ENCODE data around the gene TRIM17. TPM values are rescaled to one million over a fixed set of nuclear protein-coding genes. Genes with fewer than 3 reads are reported as not detected.

Gene TRIM17
- total RNA-seq, 2 experiments from 2014 or later, result 0.73 to 0.96 TPM

- Mint-ChIP-seq H3K36me3 (ENCODE audit: low read depth) (no peaks in the 10 kb centered on the region), H3K4me3 (no peak overlapping the region), H3K27ac (no peak overlapping the region), H3K27me3 (peaks cover 15% of the 10 kb centered on the region), H3K9me3 (no peaks in the 10 kb centered on the region), H3K4me1 (ENCODE audit: low read depth) (no peaks in the 10 kb centered on the region)
- peaks cover 0 to 9% of the 10 kb centered on the region in 2 experiments for H3K9me3 ChIP-seq (ENCODE audit: control insufficient read depth in 1 of 2, insufficient read depth in 1 of 2, low read length in 2 of 2)
- H3K27ac ChIP-seq (ENCODE audit: low read depth in 1 of 2, low read length in 2 of 2), result no peak overlapping the region
- no peaks in the 10 kb centered on the region for H3K36me3 ChIP-seq (ENCODE audit: insufficient read depth, low read length)
- intact Hi-C loops (cut with DNase I, micrococcal nuclease), result no loop called here
- no peak for DNase-seq
- H3K27me3 ChIP-seq (ENCODE audit: control insufficient read depth in 1 of 2, insufficient read depth in 2 of 2, low read length in 2 of 2), result peaks cover 0 to 8% of the 10 kb centered on the region in 2 experiments
- ChIA-PET CTCF (interaction anchor here (0.6 kb wide), 1 partner anchor 11 kb away, joined by 3 read pairs; no protein-coding TSS in a partner anchor), POLR2A (no interaction called here)
- TF ChIP-seq CTCF (IDR thresholded peaks at IDR 0.05), result no peak
- ATAC-seq (ENCODE audit: poor library complexity), result no peak
- no peaks in the 10 kb centered on the region for H3K4me1 ChIP-seq (ENCODE audit: insufficient read depth, low read length)
- no peak overlapping the region for H3K4me3 ChIP-seq (ENCODE audit: low read length)
These were observed 6.9 kb upstream of the TRIM17 start for GRCh38 chr1:228423404-228424053.

DNA sequence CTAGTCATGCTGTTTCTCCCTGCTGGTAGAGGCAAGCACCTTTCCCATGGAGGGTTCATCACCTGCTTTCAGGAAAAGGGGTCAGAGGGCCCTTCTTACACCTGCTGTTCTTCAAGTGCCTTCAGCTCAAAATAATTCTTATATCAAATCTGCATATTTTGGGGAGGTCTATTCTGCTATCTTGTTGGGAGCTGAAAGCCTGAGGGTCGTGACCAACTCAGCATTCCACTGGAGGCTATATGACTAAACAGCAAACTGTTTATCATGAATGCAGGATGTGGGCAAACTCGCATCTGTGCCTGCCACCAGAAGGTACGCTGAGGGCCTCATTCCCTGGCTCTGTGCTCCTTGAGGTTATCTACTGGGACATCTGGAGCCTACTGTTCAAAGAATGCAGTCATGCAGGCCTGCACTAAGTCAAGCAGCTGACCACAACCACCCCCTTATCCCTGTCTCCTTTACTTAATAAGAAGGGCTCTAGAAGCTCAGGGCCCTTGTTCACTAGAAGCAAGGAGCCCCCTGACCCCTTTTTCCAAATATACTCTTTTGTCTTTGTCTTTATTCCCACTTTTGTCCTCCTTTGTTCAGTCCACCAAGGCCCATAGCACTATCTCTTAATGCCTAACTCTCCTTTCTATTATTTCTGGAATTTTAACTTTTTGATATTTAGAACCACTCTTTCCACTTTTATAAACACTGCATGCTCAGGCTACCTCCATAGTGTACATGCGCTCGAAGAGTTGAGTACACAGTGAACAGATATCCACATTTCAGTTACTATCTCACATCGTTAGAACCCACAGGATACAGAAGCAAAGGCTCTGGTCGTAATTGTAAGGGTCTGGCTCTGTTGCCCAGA lies 4.5 kb upstream of the TRIM17 start:
- no peak for TF ChIP-seq CTCF (IDR thresholded peaks at IDR 0.05)
- peaks cover 6 to 7% of the 10 kb centered on the region in 2 experiments for H3K27me3 ChIP-seq (ENCODE audit: control insufficient read depth in 1 of 2, insufficient read depth in 2 of 2, low read length in 2 of 2)
- no peak overlapping the region for H3K27ac ChIP-seq (ENCODE audit: low read depth in 1 of 2, low read length in 2 of 2)
- Mint-ChIP-seq H3K4me3 (no peak overlapping the region), H3K27ac (no peak overlapping the region), H3K36me3 (ENCODE audit: low read depth) (no peaks in the 10 kb centered on the region), H3K27me3 (peaks cover 16% of the 10 kb centered on the region), H3K9me3 (no peaks in the 10 kb centered on the region), H3K4me1 (ENCODE audit: low read depth) (peaks cover 15% of the 10 kb centered on the region)
- peaks cover 13% of the 10 kb centered on the region for H3K4me1 ChIP-seq (ENCODE audit: insufficient read depth, low read length)
- CTCF ChIA-PET, result no interaction called here
- H3K9me3 ChIP-seq (ENCODE audit: control insufficient read depth in 1 of 2, insufficient read depth in 1 of 2, low read length in 2 of 2), result peaks cover 0 to 10% of the 10 kb centered on the region in 2 experiments
- no peaks in the 10 kb centered on the region for H3K36me3 ChIP-seq (ENCODE audit: insufficient read depth, low read length)
- POLR2A ChIA-PET, result no interaction called here
- no peak overlapping the region for H3K4me3 ChIP-seq (ENCODE audit: low read length)
- intact Hi-C loops (cut with DNase I, micrococcal nuclease), result no loop called here
- ATAC-seq (ENCODE audit: poor library complexity), result no peak
- DNase-seq, result no peak

DNA sequence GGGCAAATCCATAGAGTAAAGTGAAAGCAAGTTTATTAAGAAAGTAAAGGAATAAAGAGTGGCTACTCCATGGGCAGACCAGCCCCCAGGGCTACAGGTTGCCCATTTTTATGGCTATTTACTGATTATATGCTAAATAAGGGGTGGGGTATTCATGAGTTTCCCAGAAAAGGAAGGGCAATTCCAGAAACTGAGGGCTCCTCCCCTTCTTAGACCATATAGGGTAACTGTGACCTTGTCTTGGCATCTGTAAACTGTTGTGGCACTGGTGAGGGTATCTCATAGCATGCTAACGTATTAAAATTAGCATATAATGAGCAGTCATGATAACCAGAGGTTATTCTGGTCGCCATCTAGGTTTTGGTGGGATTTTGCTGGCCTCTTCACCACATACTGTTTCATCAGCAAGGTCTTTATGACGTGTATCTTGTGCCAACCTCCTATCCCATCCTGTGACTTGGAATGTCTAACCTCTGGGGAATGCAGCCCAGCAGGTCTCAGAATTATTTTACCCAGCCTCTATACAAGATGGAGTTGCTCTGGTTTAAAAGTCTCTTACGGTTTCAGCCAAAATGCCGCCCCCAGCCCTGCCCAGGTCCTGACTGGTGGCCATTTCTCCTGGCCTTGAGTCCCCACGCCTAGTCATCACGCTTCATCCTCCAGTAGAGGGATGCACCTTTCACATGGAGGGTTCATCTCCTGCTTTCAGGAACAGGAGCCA lies 982 bp upstream of the TRIM17 start:
- Mint-ChIP-seq H3K27me3 (peaks cover 16% of the 10 kb centered on the region), H3K4me1 (ENCODE audit: low read depth) (peaks cover 24% of the 10 kb centered on the region), H3K4me3 (peak overlapping the region; percentile 68), H3K27ac (no peak overlapping the region), H3K36me3 (ENCODE audit: low read depth) (no peaks in the 10 kb centered on the region), H3K9me3 (no peaks in the 10 kb centered on the region)
- Histone ChIP-seq H3K36me3 (ENCODE audit: insufficient read depth, low read length) (no peaks in the 10 kb centered on the region), H3K9me3 (ENCODE audit: control insufficient read depth in 1 of 2, insufficient read depth in 1 of 2, low read length in 2 of 2) (peaks cover 0 to 6% of the 10 kb centered on the region in 2 experiments), H3K4me3 (ENCODE audit: low read length) (no peak overlapping the region), H3K27me3 (ENCODE audit: control insufficient read depth in 1 of 2, insufficient read depth in 2 of 2, low read length in 2 of 2) (peaks cover 6 to 14% of the 10 kb centered on the region in 2 experiments), H3K27ac (ENCODE audit: low read depth in 1 of 2, low read length in 2 of 2) (no peak overlapping the region), H3K4me1 (ENCODE audit: insufficient read depth, low read length) (peaks cover 22% of the 10 kb centered on the region)
- CTCF ChIA-PET, result no interaction called here
- POLR2A ChIA-PET, result interaction anchor here (1.0 kb wide), 1 partner anchor 47 kb away, joined by 3 read pairs; no protein-coding TSS in a partner anchor
- DNase-seq (no peak), ATAC-seq (ENCODE audit: poor library complexity) (no peak)
- TF ChIP-seq CTCF (IDR thresholded peaks at IDR 0.05), result no peak
- intact Hi-C loops (cut with DNase I, micrococcal nuclease), result loop anchor here in 1 of 2 experiments (5.0 kb wide), 1 partner anchor 40 kb away; a partner anchor contains a TSS

All from CD4-positive, alpha-beta T cell (primary cell).